Activated CD8-positive, alpha-beta memory T cell treated with anti-CD3 and anti-CD28 coated beads, Interleukin-2, amount 10 ng/mL, durations not matched to agents 7 days and 5 days (primary cell): Measurements from ENCODE around the gene ZDHHC7. TPM values are rescaled to one million over a fixed set of nuclear protein-coding genes. Genes with fewer than 3 reads are reported as not detected.

ENCODE experiments used
- ATAC-seq: fragments of 150-1000 bp; cut with Tn5 transposase; one replicate; pipeline ENCODE4 v1.10.0; 2021; ENCODE audit warnings: moderate library complexity
- CTCF ChIA-PET: fragments of 350-600 bp; sonication (Branson Sonifier 250); formaldehyde crosslinking; loops from one replicate; lab custom pipeline; 2021; ENCODE audit warnings: antibody characterized with exemption; lab: Charles Lee
- DNase-seq: peaks from one replicate; pipeline ENCODE4 v3.0.0-alpha.2; 2020
- H3K27ac Mint-ChIP-seq: one replicate; pipeline ENCODE4 v1.8.0; 2021; ENCODE audit warnings: mild to moderate bottlenecking, mixed read lengths
- H3K27me3 Mint-ChIP-seq: one replicate; pipeline ENCODE4 v1.8.0; 2021; ENCODE audit warnings: mixed read lengths
- H3K36me3 Mint-ChIP-seq: one replicate; pipeline ENCODE4 v1.8.0; 2021; ENCODE audit warnings: mild to moderate bottlenecking, mixed read lengths
- H3K4me1 Mint-ChIP-seq: one replicate; pipeline ENCODE4 v1.8.0; 2021; ENCODE audit warnings: mixed read lengths
- H3K4me3 Mint-ChIP-seq: one replicate; pipeline ENCODE4 v1.8.0; 2021; ENCODE audit warnings: mild to moderate bottlenecking, moderate library complexity, mixed read lengths
- H3K9me3 Mint-ChIP-seq: one replicate; pipeline ENCODE4 v1.8.0; 2022; ENCODE audit warnings: low read depth, mixed read lengths
- total RNA-seq, 2 experiments: library from RNA; stranded (reverse); gene quantifications; one replicate each; pipeline ENCODE4 v1.2.3, GENCODE V29; 2021

The ZDHHC7 gene
- total RNA-seq, 2 experiments from 2014 or later, result 22.3 to 27.1 TPM

- CTCF ChIA-PET, result interaction anchor here (1.2 to 1.4 kb wide), 2 partner anchors 14 to 130 kb away, joined by 3 to 4 read pairs; no protein-coding TSS in a partner anchor
- H3K4me3 Mint-ChIP-seq, result no peak overlapping the region
- no peaks in the 10 kb centered on the region for H3K4me1 Mint-ChIP-seq
- DNase-seq, result no peak
- peaks cover 5% of the 10 kb centered on the region for H3K27me3 Mint-ChIP-seq
- no peak for ATAC-seq
- H3K36me3 Mint-ChIP-seq, result no peaks in the 10 kb centered on the region
- no peak overlapping the region for H3K27ac Mint-ChIP-seq
- H3K9me3 Mint-ChIP-seq, result no peaks in the 10 kb centered on the region
Measured at GRCh38 chr16:84957192-84957591, 54.1 kb downstream of the ZDHHC7 start.

- H3K27ac Mint-ChIP-seq, result no peak overlapping the region
Measured at GRCh38 chr16:84955427-84955826, 55.9 kb downstream of the ZDHHC7 start.

GRCh38 chr16:84953190-84953746 lies 58.1 kb downstream of the ZDHHC7 start:
- Mint-ChIP-seq H3K4me1 (no peaks in the 10 kb centered on the region), H3K9me3 (no peaks in the 10 kb centered on the region)

More at GRCh38 chr16:84955427-84955826, 55.9 kb downstream of the ZDHHC7 start:
- Mint-ChIP-seq H3K36me3 (no peaks in the 10 kb centered on the region), H3K27me3 (peaks cover 5% of the 10 kb centered on the region), H3K4me1 (no peaks in the 10 kb centered on the region), H3K9me3 (no peaks in the 10 kb centered on the region), H3K4me3 (no peak overlapping the region)
- DNase-seq (no peak), ATAC-seq (no peak)
- CTCF ChIA-PET, result interaction anchor here (0.9 to 7.6 kb wide), 4 partner anchors 16 to 236 kb away, joined by 3 to 106 read pairs (median 26); no protein-coding TSS in a partner anchor

GRCh38 chr16:84952335-84953189 lies 58.8 kb downstream of the ZDHHC7 start:
- H3K27me3 Mint-ChIP-seq, result peaks cover 3% of the 10 kb centered on the region
- H3K4me3 Mint-ChIP-seq, result no peak overlapping the region
- H3K36me3 Mint-ChIP-seq, result no peaks in the 10 kb centered on the region
- H3K4me1 Mint-ChIP-seq, result no peaks in the 10 kb centered on the region
- peak; percentile 77 for DNase-seq
- ATAC-seq, result peak; percentile 85
- CTCF ChIA-PET, result interaction anchor here (0.6 to 7.6 kb wide), 29 partner anchors 10 to 330 kb away, joined by 3 to 106 read pairs (median 4); partner anchors contain the start of genes KIAA0513, KLHL36 and ZDHHC7
- H3K9me3 Mint-ChIP-seq, result no peaks in the 10 kb centered on the region
- H3K27ac Mint-ChIP-seq, result no peak overlapping the region

More at GRCh38 chr16:84953190-84953746, 58.1 kb downstream of the ZDHHC7 start:
- no peak for ATAC-seq
- CTCF ChIA-PET, result interaction anchor here (1.2 to 7.6 kb wide), 15 partner anchors 9 to 330 kb away, joined by 3 to 106 read pairs (median 7); partner anchors contain the start of gene KLHL36
- Mint-ChIP-seq H3K36me3 (no peaks in the 10 kb centered on the region), H3K4me3 (no peak overlapping the region), H3K27me3 (peaks cover 3% of the 10 kb centered on the region), H3K27ac (no peak overlapping the region)
- DNase-seq, result no peak

GRCh38 chr16:84950906-84951305 lies 60.4 kb downstream of the ZDHHC7 start:
- CTCF ChIA-PET, result interaction anchor here (0.7 to 7.6 kb wide), 11 partner anchors 8 to 212 kb away, joined by 3 to 106 read pairs (median 4); no protein-coding TSS in a partner anchor
- H3K36me3 Mint-ChIP-seq, result no peaks in the 10 kb centered on the region
- DNase-seq (peak; percentile 56), ATAC-seq (no peak)
- H3K27ac Mint-ChIP-seq, result no peak overlapping the region
- H3K4me3 Mint-ChIP-seq, result no peak overlapping the region
- H3K27me3 Mint-ChIP-seq, result peaks cover 3% of the 10 kb centered on the region
- H3K4me1 Mint-ChIP-seq, result no peaks in the 10 kb centered on the region
- H3K9me3 Mint-ChIP-seq, result no peaks in the 10 kb centered on the region

- DNase-seq, result no peak
- Mint-ChIP-seq H3K4me1 (no peaks in the 10 kb centered on the region), H3K9me3 (no peaks in the 10 kb centered on the region), H3K36me3 (no peaks in the 10 kb centered on the region), H3K27me3 (peaks cover 3% of the 10 kb centered on the region), H3K4me3 (no peak overlapping the region), H3K27ac (no peak overlapping the region)
- CTCF ChIA-PET, result interaction anchor here (1.6 to 7.6 kb wide), 5 partner anchors 16 to 211 kb away, joined by 4 to 106 read pairs (median 15); no protein-coding TSS in a partner anchor
- no peak for ATAC-seq
Measured at GRCh38 chr16:84949772-84950436, 61.4 kb downstream of the ZDHHC7 start.

GRCh38 chr16:84948851-84949610 lies 62.3 kb downstream of the ZDHHC7 start:
- H3K4me3 Mint-ChIP-seq, result no peak overlapping the region
- no peak for ATAC-seq
- H3K4me1 Mint-ChIP-seq, result no peaks in the 10 kb centered on the region
- CTCF ChIA-PET, result interaction anchor here (7.6 kb wide), 1 partner anchor 195 kb away, joined by 106 read pairs; no protein-coding TSS in a partner anchor
- no peaks in the 10 kb centered on the region for H3K9me3 Mint-ChIP-seq
- peaks cover 3% of the 10 kb centered on the region for H3K27me3 Mint-ChIP-seq
- H3K27ac Mint-ChIP-seq, result no peak overlapping the region
- no peak for DNase-seq
- no peaks in the 10 kb centered on the region for H3K36me3 Mint-ChIP-seq

- H3K4me1 Mint-ChIP-seq, result no peaks in the 10 kb centered on the region
- no peak overlapping the region for H3K27ac Mint-ChIP-seq
- DNase-seq (no peak), ATAC-seq (no peak)
- H3K27me3 Mint-ChIP-seq, result peaks cover 3% of the 10 kb centered on the region
- CTCF ChIA-PET, result interaction anchor here (2.4 kb wide), 1 partner anchor 22 kb away, joined by 6 read pairs; no protein-coding TSS in a partner anchor
- no peaks in the 10 kb centered on the region for H3K36me3 Mint-ChIP-seq
- H3K4me3 Mint-ChIP-seq, result no peak overlapping the region
- H3K9me3 Mint-ChIP-seq, result no peaks in the 10 kb centered on the region
Measured at GRCh38 chr16:84947996-84948850, 63.1 kb downstream of the ZDHHC7 start.

GRCh38 chr16:84947022-84947421 lies 64.3 kb downstream of the ZDHHC7 start:
- Mint-ChIP-seq H3K36me3 (no peaks in the 10 kb centered on the region), H3K27me3 (peaks cover 3% of the 10 kb centered on the region), H3K9me3 (no peaks in the 10 kb centered on the region), H3K4me3 (no peak overlapping the region), H3K4me1 (no peaks in the 10 kb centered on the region), H3K27ac (no peak overlapping the region)
- CTCF ChIA-PET, result interaction anchor here (2.4 to 2.5 kb wide), 2 partner anchors 21 to 193 kb away, joined by 6 to 9 read pairs; no protein-coding TSS in a partner anchor
- DNase-seq, result no peak
- ATAC-seq, result no peak

GRCh38 chr16:84943620-84944019 lies 67.7 kb downstream of the ZDHHC7 start:
- ATAC-seq (no peak), DNase-seq (no peak)
- Mint-ChIP-seq H3K27me3 (no peaks in the 10 kb centered on the region), H3K36me3 (no peaks in the 10 kb centered on the region), H3K9me3 (no peaks in the 10 kb centered on the region), H3K4me3 (no peak overlapping the region), H3K27ac (no peak overlapping the region), H3K4me1 (no peaks in the 10 kb centered on the region)
- CTCF ChIA-PET, result no interaction called here

- Mint-ChIP-seq H3K4me1 (no peaks in the 10 kb centered on the region), H3K36me3 (no peaks in the 10 kb centered on the region), H3K4me3 (no peak overlapping the region), H3K27me3 (no peaks in the 10 kb centered on the region), H3K9me3 (no peaks in the 10 kb centered on the region), H3K27ac (no peak overlapping the region)
- DNase-seq (no peak), ATAC-seq (no peak)
- CTCF ChIA-PET, result interaction anchor here (1.2 kb wide), 1 partner anchor 8 kb away, joined by 3 read pairs; no protein-coding TSS in a partner anchor
Measured at GRCh38 chr16:84942786-84943185, 68.5 kb downstream of the ZDHHC7 start.
